Neural progenitor cell (in vitro differentiated cells): ENCODE measurements around the gene DOK3.

Experiments used
- CTCF ChIP-seq: fragments of 200-600 bp; sonication (generic); IDR thresholded peaks from 2 replicates; pipeline ENCODE4 v1.5.1; 2017; ENCODE audit warnings: antibody characterized with exemption, mild to moderate bottlenecking
- EZH2 ChIP-seq: fragments of 200-600 bp; sonication (generic); IDR thresholded peaks from 2 replicates; pipeline ENCODE4 v1.6.1; 2017; ENCODE audit warnings: antibody characterized with exemption, mild to moderate bottlenecking, moderate library complexity
- EZH2phosphoT487 ChIP-seq: fragments of 200-600 bp; sonication (generic); IDR thresholded peaks from 2 replicates; pipeline ENCODE4 v1.6.1; 2017; ENCODE audit warnings: antibody characterized with exemption

GRCh38 chr5:177482359-177482795 is 27.2 kb downstream of the DOK3 start:
- no peak for TF ChIP-seq CTCF
- TF ChIP-seq EZH2, result no peak
- no peak for TF ChIP-seq EZH2phosphoT487
